GM19395 (cell line): ENCODE data around the gene PSME1.
"Not testable (repeated sequence)": the region's sequence is repeated elsewhere in the genome, so short reads cannot be mapped to it uniquely, and the experiment has no call there.

Source experiments
- ATAC-seq: cut with Tn5 transposase; IDR thresholded peaks from one replicate; pipeline ENCODE4 v1.9.1; 2021; ENCODE audit warnings: mild to moderate bottlenecking, moderate library complexity; ENCODE audit not compliant: unreplicated experiment

Gene PSME1

DNA sequence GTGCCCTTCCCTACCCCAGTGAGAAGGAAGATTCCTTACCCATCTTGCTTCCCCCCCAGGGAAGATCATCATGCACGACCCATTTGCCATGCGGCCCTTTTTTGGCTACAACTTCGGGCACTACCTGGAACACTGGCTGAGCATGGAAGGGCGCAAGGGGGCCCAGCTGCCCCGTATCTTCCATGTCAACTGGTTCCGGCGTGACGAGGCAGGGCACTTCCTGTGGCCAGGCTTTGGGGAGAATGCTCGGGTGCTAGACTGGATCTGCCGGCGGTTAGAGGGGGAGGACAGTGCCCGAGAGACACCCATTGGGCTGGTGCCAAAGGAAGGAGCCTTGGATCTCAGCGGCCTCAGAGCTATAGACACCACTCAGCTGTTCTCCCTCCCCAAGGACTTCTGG lies 32.5 kb upstream of the PSME1 start:
- no peak for ATAC-seq

DNA sequence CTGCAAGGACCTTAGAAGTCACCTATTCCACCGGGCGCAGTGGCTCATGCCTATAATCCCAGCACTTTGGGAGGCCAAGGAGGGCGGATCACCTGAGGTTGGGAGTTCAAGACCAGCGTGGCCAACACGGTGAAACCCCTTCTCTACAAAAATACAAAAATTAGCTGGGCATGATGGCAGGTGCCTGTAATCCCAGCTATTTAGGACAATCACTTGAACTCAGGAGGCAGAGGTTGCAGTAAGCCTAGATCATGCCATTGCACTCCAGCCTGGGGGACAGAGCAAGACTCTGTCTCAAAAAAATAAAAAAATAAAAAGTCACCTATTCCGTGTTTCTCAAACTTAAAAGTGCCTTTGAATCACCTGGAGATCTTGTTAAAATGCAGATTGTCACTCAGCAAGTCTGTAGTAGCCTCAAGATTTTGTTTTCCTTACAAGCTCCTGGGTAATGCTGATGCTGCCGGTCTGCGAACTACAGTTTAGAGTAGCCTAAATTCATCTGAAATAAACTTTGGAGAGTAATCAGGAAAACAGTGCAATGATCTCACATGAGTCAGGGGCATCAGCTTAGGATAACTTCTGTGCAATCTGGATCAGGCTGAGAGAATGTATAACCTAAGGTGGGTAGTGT lies 30.3 kb upstream of the PSME1 start:
- ATAC-seq: not testable (repeated sequence)

DNA sequence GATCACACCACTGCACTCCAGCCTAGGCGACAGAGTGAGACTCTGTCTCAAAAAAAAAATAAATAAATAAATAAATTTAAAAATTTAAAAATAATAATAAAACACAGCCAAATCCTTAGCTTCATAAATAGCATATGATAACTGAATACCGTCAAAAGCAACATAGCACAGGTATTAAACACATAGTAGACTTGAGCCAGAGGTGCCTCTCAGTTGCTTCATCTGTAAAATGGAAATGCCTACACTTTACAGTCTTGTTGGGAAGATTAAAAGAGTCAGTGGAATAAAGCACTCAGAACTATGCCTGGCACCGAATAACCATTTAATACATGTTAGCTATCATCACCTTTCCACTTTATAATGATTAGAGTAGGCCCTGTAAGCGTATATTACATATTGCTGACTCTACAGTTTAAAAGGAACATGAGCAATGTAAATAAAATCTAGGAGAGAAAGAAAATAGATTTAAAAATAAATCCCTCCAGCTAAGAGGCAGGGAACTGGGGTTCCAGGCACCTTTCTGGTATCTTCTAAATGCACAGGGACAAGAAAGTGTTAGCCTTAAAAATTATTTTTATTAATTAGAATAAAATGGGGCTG lies 29.2 kb upstream of the PSME1 start:
- no peak for ATAC-seq

DNA sequence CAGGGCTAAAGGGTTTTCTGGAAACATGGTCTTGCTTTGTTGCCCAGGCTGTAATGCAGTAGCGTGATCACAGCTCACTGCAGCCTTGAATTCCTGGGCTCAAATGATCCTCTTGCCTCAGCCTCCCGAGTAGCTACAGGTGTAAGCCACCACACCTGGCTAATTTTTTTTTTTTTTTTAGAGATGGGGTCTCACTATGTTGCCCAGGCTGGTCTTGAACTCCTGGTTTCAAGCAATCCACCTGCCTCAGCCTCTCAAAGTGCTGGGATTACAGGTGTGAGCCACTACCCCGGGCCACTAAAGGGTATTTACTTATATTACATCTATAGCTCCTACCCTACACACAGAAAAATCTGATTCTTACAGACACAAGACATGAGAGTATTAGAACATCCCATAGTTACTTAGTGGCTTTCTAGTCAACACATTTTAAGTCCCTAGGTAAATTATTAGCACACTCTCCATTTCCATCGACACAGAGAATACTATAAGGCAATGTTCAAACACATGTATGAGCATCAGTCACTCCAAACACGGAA lies 27.6 kb upstream of the PSME1 start:
- ATAC-seq: no peak

DNA sequence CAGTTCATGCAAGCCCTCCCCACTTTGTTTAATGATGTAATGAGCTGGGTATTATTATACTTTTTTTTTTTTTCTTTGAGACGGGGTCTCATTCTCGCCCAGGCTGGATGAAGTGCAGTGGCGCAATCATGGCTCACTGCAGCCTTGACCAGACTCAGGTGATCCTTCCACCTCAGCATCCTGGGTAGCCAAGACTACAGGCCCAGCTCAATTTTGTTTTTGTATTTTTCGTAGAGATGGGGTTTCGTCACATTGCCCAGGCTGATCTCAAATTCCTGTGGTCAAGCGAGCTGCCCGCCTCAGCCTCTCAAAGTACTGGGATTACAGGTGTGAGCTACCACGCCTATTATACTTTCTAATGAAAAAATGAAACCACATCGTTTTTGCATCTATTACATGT lies 25.9 kb upstream of the PSME1 start:
- ATAC-seq: no peak

DNA sequence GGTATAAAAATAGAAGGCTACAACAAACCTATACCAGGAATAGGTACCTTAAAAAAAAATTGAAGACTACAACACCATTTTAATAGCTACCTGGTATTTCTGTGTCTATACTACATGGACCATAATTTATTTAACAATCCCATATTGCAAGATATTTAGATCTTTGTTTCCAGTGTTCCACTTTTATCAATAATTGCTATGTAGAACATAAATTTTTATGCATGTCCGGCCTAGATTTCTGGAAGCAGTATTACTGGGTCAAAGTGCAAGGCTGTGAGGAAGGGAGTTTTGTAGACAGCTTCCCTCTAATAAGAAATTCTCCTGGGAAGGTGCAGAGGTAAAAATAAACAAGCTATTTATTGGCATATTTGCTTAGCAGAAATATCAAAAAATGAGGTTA lies 25.5 kb upstream of the PSME1 start:
- no peak for ATAC-seq

DNA sequence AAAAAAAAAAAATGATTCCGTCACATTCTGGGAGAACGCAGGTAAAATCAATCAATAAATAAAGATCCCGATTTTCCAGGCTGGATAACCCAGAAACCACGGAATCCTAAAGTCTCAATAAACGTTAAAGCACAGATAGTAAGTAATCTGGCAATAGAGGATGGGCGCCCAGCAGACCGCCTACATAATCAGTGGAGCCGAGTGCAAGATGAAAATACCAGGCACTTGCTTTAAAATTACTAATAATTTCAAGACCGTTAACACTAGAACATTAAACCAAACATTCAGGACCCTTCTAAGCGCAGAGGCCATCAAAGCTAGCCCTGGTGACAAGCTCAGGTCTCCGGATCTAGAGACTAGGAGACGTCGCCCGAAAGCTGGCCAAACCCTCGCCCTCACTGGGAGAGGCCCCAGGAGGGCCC lies 22.6 kb upstream of the PSME1 start:
- ATAC-seq: no peak

DNA sequence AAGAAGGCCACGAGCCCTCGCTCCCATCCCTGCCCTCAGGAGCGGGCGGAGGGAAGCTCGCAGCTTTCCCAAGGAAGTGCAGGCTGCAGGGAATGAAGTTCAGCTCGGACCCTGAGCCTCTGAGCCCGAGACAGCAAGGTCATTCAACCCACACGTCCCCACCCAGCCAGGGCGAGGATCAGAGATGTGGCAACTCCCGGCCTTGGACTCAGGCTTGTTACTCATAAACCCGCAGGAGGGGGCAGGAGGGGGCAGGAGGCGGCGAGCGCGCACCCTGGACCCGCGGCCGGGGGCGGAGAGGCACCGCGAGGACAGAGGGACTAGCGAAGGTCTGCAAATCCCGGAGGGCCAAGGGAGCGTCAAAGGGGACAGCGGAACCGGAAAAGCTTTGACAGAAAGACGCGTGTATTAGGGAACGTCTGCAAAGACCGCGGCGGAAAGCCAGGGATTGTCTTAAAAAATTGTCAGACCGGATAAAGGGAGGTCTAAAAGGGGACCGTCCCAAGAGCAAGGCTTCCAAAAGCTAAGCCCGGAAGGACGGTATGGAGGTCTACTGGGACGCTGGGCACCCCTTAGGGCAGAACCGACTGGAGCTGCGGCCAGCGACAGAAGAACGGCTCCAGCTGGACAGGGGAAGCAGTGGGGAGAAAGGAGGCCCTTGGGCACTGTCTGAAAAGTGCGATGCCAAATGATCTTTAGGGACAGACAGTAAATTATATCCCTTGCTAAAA lies 22.0 kb upstream of the PSME1 start:
- peak; percentile 34 for ATAC-seq

DNA sequence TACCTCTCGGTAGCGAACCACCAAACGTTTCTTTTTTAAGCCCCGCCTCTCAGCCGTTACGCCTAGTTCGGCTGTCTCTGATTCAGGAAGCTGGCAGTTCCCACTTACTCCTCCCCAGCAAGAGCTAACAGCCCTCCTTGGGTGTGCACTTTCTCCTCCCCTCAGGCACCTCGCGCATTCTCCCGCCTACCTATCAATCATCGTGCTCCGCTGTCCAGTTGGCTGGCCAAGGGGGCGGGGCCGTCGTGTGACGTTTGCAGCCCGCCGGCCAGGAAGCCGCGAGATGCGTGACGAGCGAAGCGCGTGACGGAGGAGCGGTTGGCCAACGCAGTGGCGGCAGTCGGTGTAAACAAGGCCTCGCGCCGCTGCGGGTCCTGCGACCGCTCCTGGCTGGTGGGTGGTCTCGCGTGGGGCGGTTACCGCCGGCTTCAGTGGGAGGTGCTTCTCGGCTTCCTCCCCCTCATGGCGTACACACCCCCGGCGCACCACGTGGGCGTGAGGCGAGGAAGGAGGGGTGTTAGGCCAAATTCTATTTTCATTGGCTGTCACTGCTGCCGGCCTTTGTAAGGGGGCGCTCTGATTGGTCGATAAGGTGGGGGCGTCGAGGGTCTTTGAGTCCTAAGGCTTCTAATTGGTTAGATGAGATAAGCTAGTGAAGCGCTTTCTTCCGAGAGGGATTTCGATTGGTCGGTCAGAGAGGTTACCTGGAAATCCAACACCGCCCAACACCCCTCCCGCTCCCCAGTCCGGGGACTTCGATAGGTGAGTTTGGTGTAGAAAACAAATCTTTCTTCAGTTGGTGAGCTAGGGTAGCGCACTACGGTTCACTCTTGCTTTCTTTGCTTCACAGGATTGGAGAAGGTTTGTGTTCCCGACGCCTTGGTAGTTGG lies 21.2 kb upstream of the PSME1 start, which contains the start of the genes DCAF11 and NRL:
DCAF11 (plus strand) TSS at position 246 of the 890 bp plus-strand sequence. CDS start 818 bp downstream, outside the sequence.
NRL (minus strand) TSS at position 418 of the 890 bp plus-strand sequence. CDS start 32,101 bp downstream, outside the sequence.
- peak; percentile 89 for ATAC-seq

DNA sequence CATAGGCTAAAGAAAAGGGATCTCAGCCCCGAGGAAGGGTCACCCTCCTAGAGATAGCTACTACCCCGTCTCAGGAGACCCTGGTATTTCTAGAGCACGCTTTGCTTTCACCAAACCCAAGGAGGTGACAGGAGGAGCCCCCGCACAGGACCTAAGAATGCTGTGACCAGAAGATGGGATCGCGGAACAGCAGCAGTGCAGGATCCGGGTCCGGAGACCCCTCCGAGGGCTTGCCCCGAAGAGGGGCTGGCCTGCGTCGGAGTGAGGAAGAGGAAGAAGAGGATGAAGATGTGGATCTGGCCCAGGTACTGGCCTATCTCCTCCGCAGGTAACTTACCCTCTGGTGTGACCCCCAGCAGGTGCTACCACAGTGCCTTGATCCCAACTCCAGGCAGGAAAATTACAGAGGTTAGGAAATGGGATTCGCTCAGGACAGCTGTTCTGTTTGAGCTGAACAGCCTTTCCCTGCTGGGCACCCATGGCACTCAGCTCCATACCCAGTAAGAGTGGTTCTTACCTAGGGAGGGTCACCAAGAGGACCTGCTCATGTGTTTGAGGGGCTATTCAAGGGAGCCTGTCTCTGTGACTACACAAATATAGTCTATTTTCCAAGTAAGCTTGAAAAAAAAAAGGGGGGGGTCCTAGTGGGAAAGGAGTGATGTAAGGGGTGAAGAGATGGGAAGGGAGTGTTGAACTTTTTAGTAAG lies 20.4 kb upstream of the PSME1 start:
- no peak for ATAC-seq

DNA sequence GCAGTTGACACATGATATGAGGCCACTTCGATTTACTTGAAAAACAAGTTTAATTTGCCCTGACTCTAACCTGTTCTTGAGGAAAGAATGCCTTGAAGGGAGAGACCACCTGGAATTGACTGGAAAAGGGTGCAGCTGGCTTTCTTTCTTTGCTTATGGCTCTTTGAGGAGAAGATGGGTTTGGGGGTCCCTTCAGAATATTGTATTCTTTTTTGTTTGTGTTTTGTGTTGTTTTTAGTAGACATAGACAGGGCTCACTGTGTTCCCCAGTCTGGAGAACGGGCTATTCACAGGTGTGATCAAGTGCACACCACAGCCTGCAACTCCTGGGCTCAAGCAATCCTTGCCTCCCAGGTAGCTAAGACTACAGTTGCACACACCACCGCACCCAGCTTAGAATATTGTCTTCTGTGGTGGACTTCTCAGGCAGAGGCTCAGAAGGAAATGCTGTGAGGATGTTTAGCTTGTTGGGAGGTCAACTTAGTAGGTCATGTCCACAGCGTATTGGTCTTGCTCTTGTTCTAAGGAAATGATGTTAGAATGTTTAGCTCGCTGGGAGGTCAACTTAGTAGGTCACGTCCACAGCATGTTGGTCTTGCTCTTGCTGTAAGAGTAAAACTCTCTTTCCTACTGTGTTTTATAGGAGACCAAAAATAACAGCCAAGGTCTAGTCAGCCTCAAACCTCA lies 19.7 kb upstream of the PSME1 start:
- no peak for ATAC-seq

DNA sequence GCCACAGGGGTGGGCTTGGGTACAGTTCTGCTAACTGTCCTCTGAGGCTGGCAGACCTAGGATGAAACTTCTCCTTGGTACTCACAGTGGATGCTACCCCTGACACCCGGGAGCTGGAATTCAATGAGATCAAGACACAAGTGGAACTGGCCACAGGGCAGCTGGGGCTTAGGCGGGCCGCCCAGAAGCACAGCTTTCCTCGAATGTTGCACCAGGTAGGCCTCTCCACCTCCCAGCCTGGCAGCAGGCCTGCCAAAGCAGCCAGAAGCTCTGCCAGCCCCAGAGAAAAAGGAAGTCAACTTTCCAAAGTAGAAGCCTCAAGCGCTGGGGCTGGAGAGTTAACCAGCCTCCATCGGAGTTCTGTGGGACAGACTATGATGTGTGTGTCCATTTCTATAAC lies 18.8 kb upstream of the PSME1 start:
- no peak for ATAC-seq

DNA sequence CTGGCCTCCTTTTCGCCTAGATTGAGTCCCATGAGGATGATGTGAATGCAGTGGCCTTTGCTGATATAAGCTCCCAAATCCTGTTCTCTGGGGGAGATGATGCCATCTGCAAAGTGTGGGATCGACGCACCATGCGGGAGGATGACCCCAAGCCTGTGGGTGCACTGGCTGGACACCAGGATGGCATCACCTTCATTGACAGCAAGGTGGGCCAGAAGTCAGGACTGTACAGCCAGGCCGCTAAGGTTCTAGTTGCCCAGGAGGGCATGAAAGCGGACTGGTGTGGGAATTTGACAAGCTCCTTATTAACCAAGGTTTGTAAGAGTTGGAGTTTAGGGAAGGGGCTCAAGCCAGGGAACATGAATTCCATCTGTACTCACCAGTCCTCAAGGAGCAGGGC lies 16.3 kb upstream of the PSME1 start:
- ATAC-seq: no peak

DNA sequence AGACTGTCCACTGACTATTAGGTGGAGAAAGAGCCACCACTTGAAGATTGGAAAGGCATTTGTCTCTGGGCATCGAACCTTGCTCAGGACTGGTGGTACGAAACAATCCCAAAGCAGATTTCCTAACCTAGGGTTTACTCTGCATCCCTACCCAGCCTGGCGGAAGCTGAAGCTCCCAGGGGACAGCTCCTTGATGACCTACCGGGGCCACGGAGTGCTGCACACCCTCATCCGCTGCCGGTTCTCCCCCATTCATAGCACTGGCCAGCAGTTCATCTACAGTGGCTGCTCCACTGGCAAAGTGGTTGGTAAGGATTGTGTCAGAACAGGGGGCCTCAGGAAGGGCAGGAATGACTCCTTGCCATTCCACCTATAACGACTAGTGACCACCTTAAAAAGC lies 14.8 kb upstream of the PSME1 start:
- ATAC-seq: no peak

DNA sequence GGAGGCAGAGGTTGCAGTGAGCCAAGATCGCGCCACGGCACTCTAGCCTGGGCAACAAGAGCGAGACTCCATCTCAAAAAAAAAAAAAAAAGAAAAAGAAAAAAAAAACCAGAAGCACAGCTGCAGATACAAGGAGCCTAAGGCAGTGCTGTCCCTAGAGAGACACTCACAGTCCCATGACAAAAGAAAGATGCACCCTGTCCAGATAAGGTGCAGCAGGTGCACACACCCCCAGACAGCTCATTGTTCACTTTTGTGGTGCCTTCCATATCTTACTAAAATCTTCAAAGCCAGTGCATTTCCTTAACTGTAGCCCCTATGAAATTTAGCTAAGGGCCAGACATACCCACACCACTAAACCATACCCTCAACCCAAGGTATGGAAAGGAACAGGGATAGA lies 13.6 kb upstream of the PSME1 start:
- no peak for ATAC-seq

DNA sequence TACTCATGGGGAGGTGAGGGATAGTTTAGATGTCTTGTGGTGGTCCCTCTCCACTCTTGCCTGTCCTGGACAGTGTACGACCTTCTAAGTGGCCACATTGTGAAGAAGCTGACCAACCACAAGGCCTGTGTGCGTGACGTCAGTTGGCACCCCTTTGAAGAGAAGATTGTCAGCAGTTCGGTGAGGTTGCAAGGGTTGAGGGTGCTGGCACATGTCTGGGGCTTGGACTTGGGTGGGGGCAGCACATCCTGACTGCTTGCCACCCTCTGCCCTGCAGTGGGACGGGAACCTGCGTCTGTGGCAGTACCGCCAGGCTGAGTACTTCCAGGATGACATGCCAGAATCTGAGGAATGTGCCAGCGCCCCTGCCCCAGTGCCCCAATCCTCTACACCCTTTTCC lies 13.1 kb upstream of the PSME1 start:
- no peak for ATAC-seq

DNA sequence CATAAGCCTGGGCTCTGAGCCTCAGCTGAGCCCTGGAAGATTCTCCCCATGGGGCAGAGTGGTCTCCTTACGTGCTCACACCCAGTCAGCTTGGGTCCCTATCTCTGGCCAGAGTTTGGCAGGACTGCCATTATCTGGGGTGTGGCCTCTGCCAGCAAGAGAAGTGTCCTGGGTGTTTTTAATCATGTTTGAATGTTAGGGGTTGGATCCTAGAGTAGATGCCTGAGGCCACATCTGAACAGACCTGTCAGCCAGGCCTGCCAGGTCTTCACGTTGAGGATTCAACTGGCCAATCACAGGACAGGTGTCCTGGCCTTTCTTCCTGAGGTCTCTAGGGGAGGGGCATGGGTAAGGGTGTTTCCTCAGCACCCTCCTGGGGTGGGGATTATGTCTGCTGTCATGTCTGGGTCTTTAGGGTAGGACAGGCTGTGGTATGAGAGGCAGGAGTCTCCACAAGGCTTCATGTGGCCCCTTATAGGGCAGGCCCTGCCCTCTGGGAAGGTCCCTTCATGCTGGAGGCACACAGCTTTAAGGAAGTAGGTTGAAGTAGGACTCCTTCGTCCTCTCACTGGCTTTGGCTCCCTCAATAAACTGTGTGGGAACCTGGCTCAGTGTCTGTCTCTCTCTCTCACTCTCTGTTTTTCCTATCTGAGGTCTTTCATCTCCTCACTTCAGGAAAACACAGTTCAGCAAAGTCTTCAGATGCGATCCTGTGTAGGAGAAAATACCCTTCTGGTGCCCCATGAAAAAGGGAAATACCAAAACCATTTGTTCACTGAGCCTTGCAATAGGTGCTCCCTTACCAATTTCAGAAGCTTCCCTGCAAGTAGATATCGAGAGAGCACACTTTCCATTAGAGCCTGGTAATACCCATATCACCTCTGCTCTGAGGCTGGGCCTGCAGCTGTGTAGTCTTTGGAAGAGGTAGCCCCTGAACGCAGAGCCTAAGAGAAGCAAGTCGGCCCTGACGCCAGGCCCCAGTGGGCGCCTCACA lies 12.3 kb upstream of the PSME1 start:
- ATAC-seq: no peak

DNA sequence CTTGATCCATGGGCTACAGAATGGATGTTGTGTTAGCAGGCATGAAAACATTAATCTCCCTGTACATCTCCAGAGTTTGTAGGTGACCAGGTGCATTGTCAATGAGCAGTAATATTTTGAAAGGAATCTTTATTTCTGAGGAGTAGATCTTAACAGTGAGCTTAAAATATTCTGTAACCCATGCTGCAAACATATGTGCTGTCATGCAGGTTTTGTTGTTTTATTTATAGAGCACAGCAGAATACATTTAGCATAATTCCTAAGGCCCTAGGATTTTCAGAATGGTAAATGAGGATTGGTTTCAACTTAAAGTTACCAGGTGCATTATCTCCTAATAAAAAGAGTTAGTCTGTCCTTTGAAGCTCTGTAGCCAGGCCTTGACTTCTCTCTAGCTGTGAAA lies 9.1 kb upstream of the PSME1 start:
- no peak for ATAC-seq
